Measurements from ENCODE around the gene CMSS1.

GRCh38 chr3:99965681-99966408 is 148.2 kb downstream of the CMSS1 start:
- TF ChIP-seq EZH2 (IDR thresholded peaks at IDR 0.05; ENCODE audit: borderline replicate concordance, low read depth, low read length, poor library complexity, severe bottlenecking), result no peak
- no peak for TF ChIP-seq CTCF (conservative IDR thresholded peaks at IDR 0.05; ENCODE audit: low read depth, low read length)

Data from A673 (cell line).